Putamen (tissue), 1 donor: ENCODE results near the gene PCNT.

Experiments
- DNase-seq: peaks from one replicate; pipeline ENCODE4 v3.0.0-alpha.2; 2016; ENCODE audit warnings: low spot score

PCNT gene

GRCh38 chr21:46329796-46330195 is 5.8 kb downstream of the PCNT start:
- DNase-seq = no peak

GRCh38 chr21:46334351-46335140 is 10.6 kb downstream of the PCNT start:
- no peak for DNase-seq

GRCh38 chr21:46336603-46337002 is 12.6 kb downstream of the PCNT start:
- no peak for DNase-seq

DNA sequence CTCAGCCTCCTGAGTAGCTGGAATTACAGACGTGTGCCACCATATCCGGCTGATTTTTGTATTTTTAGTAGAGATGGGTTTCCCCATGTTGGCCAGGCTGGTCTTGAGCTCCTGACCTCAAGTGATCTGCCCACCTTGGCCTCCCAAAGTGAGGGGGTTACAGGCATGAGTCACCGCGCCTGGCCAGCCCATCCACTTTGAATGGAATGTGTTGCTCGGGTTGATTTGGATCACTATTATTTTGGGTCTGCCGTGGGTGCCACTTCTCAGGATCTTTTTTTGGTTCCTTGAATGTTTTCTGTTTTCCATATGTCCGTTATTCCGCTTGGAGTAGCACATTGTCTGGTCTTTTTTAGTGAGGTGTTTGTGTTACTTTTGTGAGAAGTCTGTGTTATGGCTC is 17.0 kb downstream of the PCNT start:
- no peak for DNase-seq

DNA sequence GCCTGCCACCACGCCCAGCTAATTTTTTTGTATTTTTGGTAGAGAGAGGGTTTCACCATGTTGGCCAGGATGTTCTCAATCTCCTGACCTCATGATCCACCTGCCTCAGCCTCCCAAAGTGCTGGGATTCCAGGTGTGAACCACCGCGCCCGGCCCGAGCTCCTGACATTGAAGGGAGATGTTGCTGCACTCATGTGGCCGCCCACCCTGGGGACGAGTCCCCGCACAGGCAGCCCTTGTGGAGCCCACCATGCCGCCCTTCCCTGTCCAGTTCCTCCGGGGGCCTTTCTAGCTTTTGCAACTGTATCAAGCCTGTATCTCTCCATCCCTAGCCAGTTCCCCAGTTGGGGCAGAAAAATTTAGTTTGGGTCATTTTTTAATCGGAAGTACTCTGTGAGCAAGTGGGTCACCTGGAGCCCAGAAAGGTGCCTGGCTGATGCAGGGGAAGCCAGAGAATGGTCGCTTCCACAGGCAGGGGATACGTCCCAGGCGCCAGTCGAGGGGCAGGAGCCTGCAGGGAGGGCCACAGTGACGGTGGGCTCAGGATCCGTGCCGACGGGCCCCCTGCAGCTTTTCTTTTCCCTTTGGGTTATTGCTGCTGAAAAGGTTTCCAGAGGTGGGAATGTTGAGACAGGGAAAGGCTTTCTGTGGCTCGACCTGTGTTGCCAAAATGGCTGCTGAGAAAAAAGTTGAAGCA is 20.4 kb downstream of the PCNT start:
- no peak for DNase-seq

DNA sequence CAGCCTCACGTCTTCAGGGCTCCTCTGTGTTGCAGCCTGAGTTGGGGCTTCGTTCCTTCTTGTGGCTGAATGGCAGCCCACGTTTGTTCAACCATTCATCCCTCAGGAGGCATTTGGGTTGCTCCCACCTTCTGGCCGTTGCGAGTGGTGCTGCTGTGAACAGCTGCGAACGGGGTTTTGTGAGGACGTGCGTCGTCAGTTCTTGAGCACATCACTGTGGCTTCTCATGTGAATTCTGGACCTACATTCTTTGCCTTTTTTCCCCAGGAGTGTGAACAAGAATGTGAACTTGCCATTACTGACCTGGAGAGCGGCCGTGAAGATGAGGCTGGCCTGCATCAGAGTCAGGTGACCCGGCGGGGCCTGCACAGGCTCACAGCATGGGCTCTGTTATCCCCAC is 21.9 kb downstream of the PCNT start:
- no peak for DNase-seq

- DNase-seq = no peak
These were observed 22.6 kb downstream of the PCNT start for GRCh38 chr21:46346296-46347202.

- DNase-seq = no peak
These were observed 23.2 kb downstream of the PCNT start for GRCh38 chr21:46347203-46347550.

DNA sequence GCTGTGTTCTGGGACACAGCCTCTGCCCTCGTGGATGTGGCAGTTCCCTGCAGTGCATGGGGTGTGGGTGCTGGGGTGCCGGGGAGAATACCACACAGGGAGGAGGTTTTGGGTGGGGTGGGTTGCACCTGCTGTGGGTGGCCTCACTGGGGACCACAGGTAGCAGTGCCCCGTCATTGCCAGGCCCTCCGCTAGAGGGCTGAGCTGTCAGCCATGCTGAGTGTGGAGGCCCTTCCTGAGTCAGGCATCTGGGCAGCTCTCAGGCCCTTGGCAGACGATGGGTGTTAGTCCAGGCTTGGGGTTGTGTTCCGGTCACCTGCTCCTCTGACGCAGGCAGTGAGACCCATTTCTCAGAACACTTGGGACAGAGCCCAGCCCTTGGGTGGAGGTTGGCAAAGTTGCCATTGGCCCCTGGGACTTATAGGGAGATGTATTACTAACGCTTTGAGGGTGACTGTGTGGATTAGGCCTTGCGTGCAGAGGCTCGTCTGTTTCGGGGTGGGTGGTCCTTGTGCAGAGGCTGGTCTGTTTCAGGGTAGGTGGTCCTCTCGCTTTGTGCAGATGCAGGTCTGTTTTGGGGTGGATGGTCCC is 23.9 kb downstream of the PCNT start:
- DNase-seq = no peak

DNA sequence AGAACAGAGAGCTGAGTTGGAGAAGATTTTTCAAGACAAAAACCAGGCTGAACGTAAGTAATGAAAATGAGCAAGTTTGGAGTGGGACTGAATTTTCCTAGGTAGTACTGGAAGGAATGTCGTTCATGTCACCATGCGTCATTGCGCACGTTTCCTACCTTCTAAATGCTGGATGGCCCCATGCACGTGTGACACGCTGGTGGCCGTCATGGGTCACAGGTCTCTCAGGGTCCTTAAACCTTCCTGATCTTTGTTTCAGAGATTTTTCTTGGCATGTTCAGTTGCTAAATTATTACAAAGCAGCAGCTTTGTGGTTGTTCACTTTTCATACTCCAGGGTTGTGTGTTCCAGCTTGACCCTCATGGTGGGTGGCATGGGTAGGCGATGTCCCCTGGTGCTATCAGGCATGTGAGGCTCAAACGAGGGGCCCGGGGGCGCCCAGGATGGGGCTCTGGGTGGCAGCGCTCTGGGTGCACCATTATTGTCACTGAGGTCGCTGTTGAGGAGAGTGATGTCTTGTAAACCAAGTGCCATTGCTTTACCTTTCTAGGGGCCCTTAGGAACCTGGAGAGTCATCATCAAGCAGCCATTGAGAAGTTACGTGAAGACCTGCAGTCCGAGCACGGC is 25.3 kb downstream of the PCNT start:
- DNase-seq = no peak

GRCh38 chr21:46350571-46350970 is 26.6 kb downstream of the PCNT start:
- DNase-seq = no peak

DNA sequence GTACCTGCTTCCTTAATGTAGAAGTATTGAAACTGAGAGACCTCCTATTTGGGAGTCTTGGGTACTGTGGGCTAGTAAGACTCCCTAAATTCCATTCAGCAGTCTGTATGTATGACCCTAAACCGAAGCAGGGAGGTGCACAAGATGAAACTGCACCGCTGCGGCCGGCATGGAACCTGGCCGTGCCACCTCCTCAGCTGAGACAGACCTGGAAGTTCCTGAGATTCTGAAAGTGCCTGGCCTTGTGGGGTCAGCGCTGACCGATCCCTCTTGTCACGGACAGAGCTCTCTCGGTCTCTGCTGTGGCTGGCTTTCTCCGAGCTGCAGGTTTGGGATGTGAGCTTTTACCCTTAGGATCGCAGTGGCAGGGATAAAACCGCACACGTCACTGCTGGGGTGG is 27.0 kb downstream of the PCNT start:
- DNase-seq = no peak

DNA sequence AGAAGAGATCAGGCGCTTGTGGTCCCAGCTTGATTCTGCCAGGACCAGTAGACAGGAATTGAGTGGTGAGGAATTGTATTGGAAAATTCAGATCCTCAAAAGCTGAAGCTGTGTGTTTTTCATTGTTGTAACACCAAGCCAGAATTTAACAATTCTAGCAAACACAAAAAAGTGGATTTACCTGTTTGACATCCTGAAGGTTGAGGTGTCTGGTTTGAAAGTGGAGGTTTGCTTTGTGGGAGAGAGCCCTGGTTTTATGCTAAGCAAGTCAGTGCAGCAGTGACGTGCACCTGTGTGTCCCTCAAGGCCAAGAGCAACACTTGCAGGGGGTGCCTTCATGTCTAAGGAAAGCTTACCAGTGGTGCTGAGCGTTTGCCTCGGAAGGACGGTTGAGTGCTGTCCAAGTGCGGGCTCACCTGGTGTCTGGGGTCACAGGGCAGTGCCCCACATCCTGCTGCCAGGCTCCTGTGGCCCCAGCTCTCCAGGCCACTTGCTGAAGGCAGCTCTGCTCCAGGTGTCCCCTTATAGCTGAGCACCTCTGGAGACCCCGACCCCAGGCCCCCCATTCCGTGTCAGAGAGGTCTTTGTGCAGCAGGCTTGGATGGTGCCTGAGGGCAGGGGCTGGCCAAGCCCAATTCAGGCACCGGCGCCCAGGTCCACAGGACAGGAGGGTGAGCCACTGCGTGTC is 27.7 kb downstream of the PCNT start:
- DNase-seq = no peak

DNA sequence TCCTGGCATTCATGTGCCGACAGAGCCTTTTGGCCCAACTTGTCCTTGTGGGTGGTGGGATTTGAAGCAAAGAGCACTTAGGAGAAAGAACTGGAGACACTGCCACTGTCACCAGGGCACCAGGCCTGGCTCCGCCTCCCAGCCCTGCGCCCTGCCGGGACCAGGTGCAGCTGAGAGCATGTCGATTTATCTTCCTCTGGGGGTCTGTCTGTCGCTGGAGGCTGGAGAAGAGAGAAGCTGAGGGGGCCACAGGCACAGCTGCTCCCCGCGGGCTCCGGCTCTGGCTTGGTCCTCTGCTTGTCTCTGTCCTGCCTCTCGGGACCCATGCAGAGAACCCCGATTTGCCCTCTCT is 28.2 kb downstream of the PCNT start:
- no peak for DNase-seq

DNA sequence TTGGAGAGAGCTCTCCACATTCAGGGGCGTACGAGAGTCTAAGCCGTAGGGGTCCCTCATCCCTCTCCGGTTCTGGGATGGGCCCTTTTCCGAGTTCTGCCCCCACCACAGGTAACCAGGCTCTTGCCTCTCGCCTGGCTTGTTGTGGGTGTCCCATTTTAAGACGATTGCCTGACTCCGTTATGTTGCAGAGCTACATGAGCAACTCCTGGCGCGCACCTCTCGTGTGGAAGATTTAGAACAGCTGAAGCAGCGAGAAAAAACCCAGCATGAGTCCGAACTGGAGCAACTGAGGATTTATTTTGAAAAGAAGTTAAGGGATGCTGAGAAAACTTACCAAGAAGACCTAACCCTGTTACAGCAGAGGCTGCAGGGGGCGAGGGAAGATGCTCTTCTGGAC is 29.0 kb downstream of the PCNT start:
- DNase-seq = peak; percentile 69

GRCh38 chr21:46354046-46354445 is 30.1 kb downstream of the PCNT start:
- DNase-seq = no peak

- no peak for DNase-seq
These were observed 30.6 kb downstream of the PCNT start for GRCh38 chr21:46354518-46354917.

- DNase-seq = peak; percentile 53
These were observed 31.4 kb downstream of the PCNT start for GRCh38 chr21:46355161-46356004.

DNA sequence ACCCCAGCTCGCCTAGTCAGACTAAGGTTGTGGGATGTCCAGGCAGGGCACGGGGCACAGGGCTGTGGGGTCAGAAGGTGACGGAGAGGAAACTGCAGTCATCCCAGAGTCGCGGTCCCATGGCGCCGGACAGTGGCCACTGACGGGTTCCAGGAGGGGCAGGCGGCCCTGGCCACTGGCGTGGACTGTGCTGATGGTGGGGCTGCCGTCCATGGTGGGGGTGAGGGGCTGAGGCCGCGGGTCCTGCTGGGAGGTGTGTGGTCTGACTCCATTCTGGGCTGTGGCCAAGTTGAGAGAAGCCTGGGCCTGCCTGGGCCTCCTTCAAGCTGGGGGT is 32.0 kb downstream of the PCNT start:
- no peak for DNase-seq

DNA sequence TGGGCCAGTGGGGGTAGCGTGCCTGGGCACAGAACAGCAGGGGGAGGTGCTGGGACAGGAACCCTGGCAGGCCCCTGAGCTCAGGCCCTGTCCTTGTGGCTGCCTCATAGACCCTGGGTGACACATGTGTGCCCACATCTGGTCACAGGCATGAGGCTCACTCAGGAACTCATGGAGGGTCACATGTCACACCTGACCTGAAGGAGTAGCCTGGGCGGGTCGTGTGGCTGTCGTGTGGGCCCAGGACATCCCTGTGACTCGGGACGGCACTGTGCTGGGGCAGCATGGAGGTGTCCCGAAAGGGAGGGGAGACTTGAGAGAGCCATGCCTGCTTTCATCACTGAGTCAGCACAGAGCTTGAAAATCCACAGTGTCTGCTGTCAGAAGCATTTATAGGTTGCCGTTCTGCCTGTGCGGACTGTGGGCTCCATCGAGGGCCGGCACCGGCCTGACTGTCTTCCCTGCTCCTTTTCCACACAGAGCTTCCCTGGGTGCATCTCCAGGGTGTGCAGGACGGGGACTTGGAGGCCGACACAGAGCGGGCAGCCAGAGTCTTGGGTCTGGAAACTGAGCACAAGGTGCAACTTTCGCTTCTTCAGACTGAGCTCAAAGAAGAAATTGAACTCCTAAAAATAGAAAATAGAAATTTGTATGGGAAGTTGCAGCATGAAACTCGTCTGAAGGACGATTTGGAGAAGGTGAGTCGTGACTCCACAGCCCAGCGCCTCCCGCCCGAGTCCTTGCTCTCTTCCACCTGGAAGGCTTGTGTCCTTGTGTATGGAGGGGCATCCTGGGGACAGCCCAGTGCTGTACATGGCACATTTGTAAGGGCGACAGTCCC is 32.8 kb downstream of the PCNT start:
- DNase-seq = no peak
